Retinal pigment epithelial cell (primary cell): Measurements from ENCODE around the gene RALGPS2.

Experiments
- DNase-seq: peaks from one replicate; pipeline ENCODE4 v3.0.0-alpha.2; 2010; ENCODE audit warnings: low read depth
- H3K4me3 ChIP-seq: 2 replicates; pipeline ENCODE4 v1.5.1; 2011; ENCODE audit warnings: mild to moderate bottlenecking, low read length, control low read depth, moderate library complexity
- CTCF ChIP-seq: conservative IDR thresholded peaks from 2 replicates; pipeline ENCODE4 v1.5.1; 2011; ENCODE audit warnings: low read depth, low read length, control low read depth, inconsistent platforms

The RALGPS2 gene

GRCh38 chr1:178969226-178969987 lies 244.4 kb downstream of the RALGPS2 start:
- TF ChIP-seq CTCF, result no peak
- H3K4me3 ChIP-seq, result no peak overlapping the region
- DNase-seq, result no peak

- no peak overlapping the region for H3K4me3 ChIP-seq
- no peak for DNase-seq
- TF ChIP-seq CTCF, result no peak
Measured at GRCh38 chr1:178970184-178970583, 245.1 kb downstream of the RALGPS2 start.
